ENCODE results near the gene TAS2R41.
"Not testable (repeated sequence)": the region's sequence is repeated elsewhere in the genome, so short reads cannot be mapped to it uniquely, and the experiment has no call there.

The TAS2R41 gene

DNA sequence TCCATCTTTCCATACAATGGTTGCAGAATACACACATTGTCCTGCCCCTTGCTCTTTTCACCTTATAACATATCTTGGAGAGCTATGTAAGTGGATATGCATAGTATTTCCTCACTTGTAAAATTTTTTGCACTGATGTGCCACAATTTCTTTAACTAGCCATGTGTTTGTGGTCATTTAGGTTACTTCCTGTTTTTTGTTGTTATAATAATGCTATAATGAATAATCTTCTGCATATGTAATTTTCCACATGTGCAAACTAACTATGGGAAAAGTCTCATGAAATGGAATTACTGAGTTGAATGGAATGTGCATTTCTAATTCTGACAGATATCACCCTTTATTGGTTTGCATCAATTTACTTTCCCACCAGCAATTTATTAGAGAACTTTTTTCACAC, 2.8 kb downstream of the TAS2R41 start:
- DNase-seq (ENCODE audit: extremely low read depth, low read depth), result no peak
- H3K4me3 ChIP-seq (replicated peaks; ENCODE audit: low read depth, low read length), result no peak overlapping the region
- TF ChIP-seq, protein P1, sequence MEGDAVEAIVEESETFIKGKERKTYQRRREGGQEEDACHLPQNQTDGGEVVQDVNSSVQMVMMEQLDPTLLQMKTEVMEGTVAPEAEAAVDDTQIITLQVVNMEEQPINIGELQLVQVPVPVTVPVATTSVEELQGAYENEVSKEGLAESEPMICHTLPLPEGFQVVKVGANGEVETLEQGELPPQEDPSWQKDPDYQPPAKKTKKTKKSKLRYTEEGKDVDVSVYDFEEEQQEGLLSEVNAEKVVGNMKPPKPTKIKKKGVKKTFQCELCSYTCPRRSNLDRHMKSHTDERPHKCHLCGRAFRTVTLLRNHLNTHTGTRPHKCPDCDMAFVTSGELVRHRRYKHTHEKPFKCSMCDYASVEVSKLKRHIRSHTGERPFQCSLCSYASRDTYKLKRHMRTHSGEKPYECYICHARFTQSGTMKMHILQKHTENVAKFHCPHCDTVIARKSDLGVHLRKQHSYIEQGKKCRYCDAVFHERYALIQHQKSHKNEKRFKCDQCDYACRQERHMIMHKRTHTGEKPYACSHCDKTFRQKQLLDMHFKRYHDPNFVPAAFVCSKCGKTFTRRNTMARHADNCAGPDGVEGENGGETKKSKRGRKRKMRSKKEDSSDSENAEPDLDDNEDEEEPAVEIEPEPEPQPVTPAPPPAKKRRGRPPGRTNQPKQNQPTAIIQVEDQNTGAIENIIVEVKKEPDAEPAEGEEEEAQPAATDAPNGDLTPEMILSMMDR (IDR thresholded peaks at IDR 0.05; ENCODE audit: low read depth, low read length, missing control alignments), result no peak

DNA sequence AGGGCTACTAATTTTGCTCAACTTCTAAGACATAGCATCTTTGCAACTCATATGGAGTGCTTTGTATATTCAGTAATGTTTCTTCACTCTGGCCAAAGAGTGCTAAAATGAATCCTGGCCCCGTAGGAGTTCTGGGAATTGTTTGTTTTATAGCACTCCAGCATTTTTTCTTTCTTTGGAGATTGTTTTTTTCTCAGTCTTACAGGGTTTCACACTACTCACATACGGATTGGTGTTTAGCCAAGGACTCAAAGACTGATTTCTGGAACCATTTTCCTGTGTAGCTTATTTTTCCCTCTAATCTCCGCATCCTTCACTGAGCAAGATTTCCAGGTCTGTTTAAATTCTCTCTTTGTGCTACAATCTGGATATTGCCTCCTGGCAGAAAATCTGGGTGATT, 6.4 kb downstream of the TAS2R41 start:
- DNase-seq (ENCODE audit: extremely low read depth, low read depth), result no peak
- TF ChIP-seq, protein P1 (IDR thresholded peaks at IDR 0.05; ENCODE audit: low read depth, low read length, missing control alignments), result no peak
- H3K4me3 ChIP-seq (replicated peaks; ENCODE audit: low read depth, low read length), result no peak overlapping the region

DNA sequence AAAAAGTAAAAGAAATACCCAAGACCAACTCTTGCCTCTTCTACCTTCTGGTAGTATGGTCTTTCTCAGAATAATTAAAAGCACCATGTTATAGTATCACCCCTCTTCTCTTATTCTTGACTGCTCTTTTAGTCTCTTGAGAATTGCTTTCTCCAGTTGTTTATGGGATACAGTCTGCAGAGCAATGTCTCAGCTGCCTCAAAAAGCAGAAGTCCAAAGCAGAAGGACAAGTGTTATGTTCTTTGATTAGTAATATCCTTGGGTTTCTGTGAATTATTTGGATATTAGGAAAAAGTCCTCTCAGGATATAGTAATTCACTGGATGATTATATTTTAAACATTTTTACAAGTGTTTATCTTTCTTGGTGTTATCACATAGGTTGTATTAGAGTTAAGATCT, 7.4 kb downstream of the TAS2R41 start:
- DNase-seq (ENCODE audit: extremely low read depth, low read depth), result no peak
- TF ChIP-seq, protein P1 (IDR thresholded peaks at IDR 0.05; ENCODE audit: low read depth, low read length, missing control alignments), result no peak
- H3K4me3 ChIP-seq (replicated peaks; ENCODE audit: low read depth, low read length), result no peak overlapping the region

DNA sequence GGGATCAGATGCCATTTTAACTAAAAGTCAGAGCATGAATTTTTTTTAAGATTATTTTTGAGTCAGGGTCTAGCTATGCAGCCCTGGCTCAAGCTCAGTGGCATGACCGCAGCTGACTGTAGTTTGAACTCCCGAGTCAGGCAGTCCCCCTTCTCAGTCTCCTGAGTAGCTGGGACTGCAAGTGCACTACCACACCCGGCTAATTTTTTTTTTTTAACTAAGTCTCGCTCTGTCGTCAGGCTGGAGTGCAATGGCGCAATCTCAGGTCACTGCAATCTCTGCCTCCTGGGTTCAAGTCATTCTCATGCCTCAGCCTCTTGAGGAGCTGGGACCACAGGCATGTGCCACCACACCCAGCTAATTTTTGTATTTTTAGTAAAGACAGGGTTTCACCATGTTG, 7.8 kb downstream of the TAS2R41 start:
- TF ChIP-seq, protein P1 (IDR thresholded peaks at IDR 0.05; ENCODE audit: low read depth, low read length, missing control alignments), result no peak
- H3K4me3 ChIP-seq (replicated peaks; ENCODE audit: low read depth, low read length), result no peak overlapping the region
- no peak for DNase-seq (ENCODE audit: extremely low read depth, low read depth)

DNA sequence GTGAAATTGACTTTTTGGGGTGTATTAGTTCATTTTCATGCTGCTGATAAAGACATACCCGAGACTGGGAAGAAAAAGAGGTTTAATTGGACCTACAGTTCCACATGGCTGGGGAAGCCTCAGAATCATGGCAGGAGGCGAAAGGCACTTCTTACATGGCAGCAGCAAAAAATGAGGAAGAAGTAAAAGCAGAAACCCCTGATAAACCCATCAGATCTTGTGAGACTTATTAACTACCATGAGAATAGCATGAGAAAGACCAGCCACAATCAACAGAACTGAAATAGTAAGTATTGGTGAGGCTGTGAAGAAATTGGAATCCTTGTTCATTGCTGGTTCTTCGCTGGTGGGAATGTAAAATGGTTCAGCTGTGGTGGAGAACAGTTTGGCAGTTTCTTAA, 8.6 kb downstream of the TAS2R41 start:
- H3K4me3 ChIP-seq (replicated peaks; ENCODE audit: low read depth, low read length); DNase-seq (ENCODE audit: extremely low read depth, low read depth): not testable (repeated sequence)

DNA sequence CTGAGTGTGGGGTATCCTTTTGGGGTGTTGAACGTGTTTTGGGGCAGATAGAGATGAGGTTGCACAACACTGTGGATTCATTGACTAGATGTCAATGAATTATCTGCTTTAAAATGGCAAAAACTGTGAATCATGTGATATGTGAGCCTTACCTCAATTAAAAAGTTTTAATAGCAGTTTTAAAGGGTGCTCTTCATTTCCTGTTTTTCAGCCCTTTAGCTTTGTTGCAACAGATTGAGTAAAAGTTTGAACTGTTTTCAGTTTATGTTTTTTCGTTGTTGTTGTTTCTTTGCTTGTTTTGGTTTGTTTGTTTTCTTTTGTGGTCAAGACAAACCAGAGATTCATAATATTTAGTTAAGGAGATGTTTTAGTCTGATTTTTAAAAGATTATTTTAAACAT, 9.4 kb downstream of the TAS2R41 start:
- TF ChIP-seq, protein P1 (IDR thresholded peaks at IDR 0.05; ENCODE audit: low read depth, low read length, missing control alignments), result no peak
- no peak for DNase-seq (ENCODE audit: extremely low read depth, low read depth)
- no peak overlapping the region for H3K4me3 ChIP-seq (replicated peaks; ENCODE audit: low read depth, low read length)

DNA sequence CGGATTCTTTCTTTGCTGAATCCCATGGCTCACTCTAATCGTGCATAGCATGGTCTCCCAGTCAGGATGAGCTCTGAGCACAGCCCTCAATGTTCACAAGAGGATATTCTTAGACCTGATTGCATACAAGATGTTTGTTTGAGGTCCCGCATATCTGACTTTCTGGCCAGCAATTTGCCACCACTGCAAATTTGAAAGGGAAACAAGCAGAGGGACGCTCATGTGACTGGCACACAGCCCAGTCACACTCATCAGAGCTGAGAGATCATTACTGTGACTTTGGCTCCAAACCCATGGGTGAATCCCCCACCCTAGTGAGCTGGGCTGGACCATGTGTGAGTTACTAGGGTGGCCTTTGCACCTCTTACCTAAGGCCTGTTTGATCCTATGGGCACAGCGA, 9.9 kb downstream of the TAS2R41 start:
- H3K4me3 ChIP-seq (replicated peaks; ENCODE audit: low read depth, low read length), result no peak overlapping the region
- no peak for DNase-seq (ENCODE audit: extremely low read depth, low read depth)
- TF ChIP-seq, protein P1 (IDR thresholded peaks at IDR 0.05; ENCODE audit: low read depth, low read length, missing control alignments), result no peak
